GM12874 (cell line): Measurements from ENCODE around the gene CRYBA2.

Experiments
- CTCF ChIP-seq: IDR thresholded peaks from 2 replicates; pipeline ENCODE4 v1.5.1; 2011; ENCODE audit warnings: low read depth, mild to moderate bottlenecking, control low read depth, low read length, moderate library complexity; ENCODE audit not compliant: insufficient read depth

The CRYBA2 gene

GRCh38 chr2:218962859-218963492 is 30.2 kb downstream of the CRYBA2 start:
- no peak for TF ChIP-seq CTCF

GRCh38 chr2:218961651-218962570 is 31.3 kb downstream of the CRYBA2 start:
- TF ChIP-seq CTCF = no peak

- no peak for TF ChIP-seq CTCF
Measured at GRCh38 chr2:218961229-218961628, 32.0 kb downstream of the CRYBA2 start.

GRCh38 chr2:218960309-218961165 is 32.7 kb downstream of the CRYBA2 start:
- no peak for TF ChIP-seq CTCF

GRCh38 chr2:218959761-218960308 is 33.4 kb downstream of the CRYBA2 start:
- no peak for TF ChIP-seq CTCF

- no peak for TF ChIP-seq CTCF
Measured at GRCh38 chr2:218959141-218959731, 34.0 kb downstream of the CRYBA2 start, which contains the start of gene CDK5R2. TSS of gene CDK5R2 (plus strand) at chr2:218959666. CDS start at chr2:218959821, 155 bp downstream.
